ENCODE measurements around the gene NLGN1. TPM values are rescaled to one million over a fixed set of nuclear protein-coding genes. Genes with fewer than 3 reads are reported as not detected.

NLGN1 gene
- total RNA-seq, 1 experiment from 2014 or later, result 16.9 TPM

- DNase-seq (ENCODE audit: low spot score), result no peak
These were observed 235.4 kb downstream of the NLGN1 start for GRCh38 chr3:173632945-173633344.

- no peak for DNase-seq (ENCODE audit: low spot score)
These were observed 238.3 kb downstream of the NLGN1 start for GRCh38 chr3:173635826-173636225.

- no peak for DNase-seq (ENCODE audit: low spot score)
These were observed 241.6 kb downstream of the NLGN1 start for GRCh38 chr3:173639098-173639497.

- DNase-seq (ENCODE audit: low spot score), result no peak
These were observed 244.2 kb downstream of the NLGN1 start for GRCh38 chr3:173641696-173642095.

GRCh38 chr3:173644086-173645082 lies 246.8 kb downstream of the NLGN1 start:
- no peak for DNase-seq (ENCODE audit: low spot score)

GRCh38 chr3:173650596-173650995 lies 253.1 kb downstream of the NLGN1 start:
- no peak for DNase-seq (ENCODE audit: low spot score)

- DNase-seq (ENCODE audit: low spot score), result no peak
These were observed 254.5 kb downstream of the NLGN1 start for GRCh38 chr3:173652093-173652492.

GRCh38 chr3:173653781-173654180 lies 256.2 kb downstream of the NLGN1 start:
- no peak for DNase-seq (ENCODE audit: low spot score)

DNA sequence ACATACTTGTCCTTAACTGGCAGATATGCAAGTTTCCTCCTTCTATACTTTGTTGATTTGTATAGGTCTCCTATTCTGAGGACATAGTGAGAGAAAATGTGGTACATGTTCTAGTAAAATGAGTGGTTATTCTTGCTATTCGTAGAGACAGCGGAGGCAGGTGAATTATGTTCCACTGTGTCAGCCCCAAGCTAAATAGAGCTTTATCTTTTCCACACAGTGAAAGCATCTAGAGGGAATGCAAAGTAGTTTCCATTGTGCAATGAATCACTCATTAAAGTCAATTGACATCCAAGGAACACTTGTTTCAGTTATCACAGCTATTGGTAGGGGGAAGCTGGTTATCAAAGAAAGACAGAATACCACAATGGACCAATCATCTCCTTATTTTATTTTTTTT lies 262.4 kb downstream of the NLGN1 start:
- no peak for DNase-seq (ENCODE audit: low spot score)

DNA sequence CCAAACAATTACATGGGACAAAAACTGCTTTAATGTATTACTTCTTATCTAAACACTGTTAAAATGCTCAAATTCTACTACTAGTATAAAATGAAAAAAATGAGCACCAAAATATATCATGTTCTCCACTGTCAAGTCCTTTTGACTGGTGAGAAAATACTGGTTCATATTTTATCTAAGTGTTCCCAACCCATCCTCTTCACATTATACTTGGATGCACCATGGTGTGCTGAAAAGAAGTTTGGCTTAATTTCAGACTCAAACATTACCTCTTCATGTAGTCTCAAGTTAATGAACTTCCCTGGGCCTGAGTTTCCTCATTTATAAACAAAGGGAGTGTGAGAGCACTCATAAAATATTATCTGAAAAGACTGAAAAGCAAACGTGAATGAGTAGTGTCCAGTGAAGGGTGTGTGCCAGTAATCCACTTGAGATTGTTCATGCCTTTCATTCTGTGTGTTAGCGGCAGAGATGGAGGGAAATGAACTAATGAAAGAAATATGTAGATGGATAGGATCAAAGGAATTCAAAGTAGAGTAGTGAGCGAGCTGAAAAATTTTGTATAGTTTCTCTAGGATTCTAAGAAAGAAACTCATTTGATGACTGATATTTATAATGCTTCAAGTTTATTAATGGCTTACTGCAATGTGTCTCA lies 263.2 kb downstream of the NLGN1 start:
- DNase-seq (ENCODE audit: low spot score), result no peak

GRCh38 chr3:173663696-173664111 lies 266.2 kb downstream of the NLGN1 start:
- DNase-seq (ENCODE audit: low spot score), result no peak

GRCh38 chr3:173676094-173676493 lies 278.6 kb downstream of the NLGN1 start:
- DNase-seq (ENCODE audit: low spot score), result no peak

- no peak for DNase-seq (ENCODE audit: low spot score)
These were observed 283.7 kb downstream of the NLGN1 start for GRCh38 chr3:173681188-173681678.

- no peak for DNase-seq (ENCODE audit: low spot score)
These were observed 287.9 kb downstream of the NLGN1 start for GRCh38 chr3:173685456-173685855.

DNA sequence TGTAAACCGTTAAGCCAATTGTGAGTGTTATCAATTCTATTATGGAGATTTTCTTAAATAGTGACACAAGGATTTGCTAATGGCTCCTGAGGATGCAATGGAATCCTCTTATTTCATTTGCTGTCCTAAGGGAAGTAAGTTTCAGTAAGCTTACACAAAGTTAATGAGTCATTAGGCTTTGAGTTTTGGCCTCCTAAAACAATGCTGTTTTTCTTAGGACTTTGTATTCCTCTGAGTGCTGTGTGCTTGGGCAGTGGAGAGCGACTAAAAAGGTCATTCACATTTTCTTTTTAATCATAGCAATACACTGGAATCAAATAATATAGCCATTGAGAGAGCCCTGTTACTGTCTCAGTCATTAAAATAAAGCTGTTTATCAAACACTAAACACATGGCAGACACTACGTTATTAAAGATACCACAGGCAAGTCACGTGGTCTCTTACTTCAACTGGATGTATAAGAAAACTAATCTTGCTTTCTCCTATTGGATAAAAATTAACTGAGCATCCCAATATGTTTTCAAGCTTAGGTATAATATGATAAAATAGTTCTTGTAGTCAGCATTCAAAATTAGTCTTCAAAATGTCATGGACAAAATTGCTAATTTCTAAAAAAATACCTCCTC lies 290.8 kb downstream of the NLGN1 start:
- DNase-seq (ENCODE audit: low spot score), result no peak

DNA sequence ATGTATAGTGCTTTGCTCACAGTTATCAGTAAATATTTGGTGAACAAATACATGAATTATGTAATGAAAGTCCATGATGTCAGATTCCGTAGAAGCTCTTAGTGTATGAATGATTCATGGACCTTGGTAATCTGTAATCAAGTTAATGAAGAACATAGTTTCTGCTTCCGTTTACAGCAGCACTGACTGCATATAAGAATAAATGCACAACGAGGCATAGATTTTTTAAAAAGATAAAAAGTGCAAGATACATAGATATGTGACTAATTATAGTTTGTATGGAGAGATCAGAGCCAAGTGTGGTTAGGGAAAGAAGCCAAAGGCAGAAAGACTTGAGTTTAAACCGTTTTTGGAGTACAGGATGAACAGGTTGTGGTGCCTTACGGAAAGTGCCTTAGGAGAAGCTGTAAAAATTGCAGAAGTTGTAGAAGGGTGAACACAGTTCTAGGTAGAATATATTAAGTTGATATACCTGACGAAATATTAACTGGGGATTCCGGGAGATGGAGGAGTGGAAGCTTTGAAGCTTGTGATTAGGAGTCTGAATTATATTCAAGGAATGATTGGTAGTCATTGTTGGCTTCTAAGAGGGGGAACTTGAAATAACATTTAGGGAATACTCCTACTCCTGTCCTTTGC lies 293.1 kb downstream of the NLGN1 start:
- no peak for DNase-seq (ENCODE audit: low spot score)

DNA sequence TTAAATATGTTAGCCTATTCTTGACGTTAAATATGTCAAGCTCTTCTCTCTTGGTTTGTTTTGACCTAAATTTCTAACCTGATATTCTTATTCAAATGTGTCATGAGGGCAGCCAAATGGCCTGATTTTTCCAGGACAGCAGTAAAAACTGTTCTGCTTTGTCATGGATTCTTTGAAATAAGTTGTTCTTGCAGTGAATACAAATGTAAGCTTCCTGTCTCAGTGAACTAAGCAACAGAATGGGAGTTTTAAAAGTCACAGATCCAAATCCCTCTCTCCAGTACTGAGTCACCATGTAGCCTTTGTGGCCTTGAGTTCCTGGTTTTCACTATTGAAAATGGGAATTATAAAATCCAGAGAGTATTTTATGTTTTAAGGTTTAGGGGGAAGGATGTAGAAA lies 301.8 kb downstream of the NLGN1 start:
- no peak for DNase-seq (ENCODE audit: low spot score)

- no peak for DNase-seq (ENCODE audit: low spot score)
These were observed 302.8 kb downstream of the NLGN1 start for GRCh38 chr3:173700336-173700735.

DNA sequence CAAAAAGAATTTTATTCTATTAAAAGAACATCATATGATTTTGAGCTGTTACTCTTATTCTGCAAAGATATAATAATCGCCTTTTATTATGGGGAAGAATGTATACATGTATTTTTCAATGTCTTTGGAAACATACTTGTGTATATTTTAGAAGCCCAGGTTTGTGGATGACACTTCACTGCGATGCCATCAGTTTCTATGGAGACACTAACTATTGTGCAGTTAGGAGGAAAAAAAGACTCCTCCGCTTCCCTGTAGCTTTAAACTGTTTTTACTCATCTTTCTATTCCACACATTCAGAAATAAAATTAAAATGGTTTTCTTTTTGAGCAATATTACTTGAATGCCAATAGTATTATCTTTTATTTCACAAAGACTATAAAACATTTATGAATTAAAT lies 305.0 kb downstream of the NLGN1 start:
- DNase-seq (ENCODE audit: low spot score), result no peak

DNA sequence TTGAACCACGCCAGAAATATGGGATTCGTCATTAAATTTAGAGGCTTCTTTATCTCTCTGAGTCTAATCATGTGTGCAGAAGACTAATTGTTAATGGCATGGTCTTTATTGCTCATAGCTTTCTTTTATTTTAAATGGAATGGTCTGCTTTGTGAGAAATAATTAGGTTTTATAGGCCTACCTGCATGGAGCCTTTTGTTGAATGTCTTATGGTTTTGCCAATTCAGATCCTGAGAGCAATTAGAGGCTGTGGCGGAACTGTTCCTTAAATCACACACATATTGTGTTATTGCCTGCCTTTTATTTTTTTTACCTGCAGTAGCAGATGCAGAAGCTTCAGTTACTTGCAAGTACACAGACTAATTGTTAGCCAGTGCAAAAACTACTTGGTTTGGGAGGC lies 306.2 kb downstream of the NLGN1 start:
- no peak for DNase-seq (ENCODE audit: low spot score)

GRCh38 chr3:173706630-173707029 lies 309.1 kb downstream of the NLGN1 start:
- DNase-seq (ENCODE audit: low spot score), result no peak

- no peak for DNase-seq (ENCODE audit: low spot score)
These were observed 310.6 kb downstream of the NLGN1 start for GRCh38 chr3:173708191-173708590.
